ENCODE measurements around the gene PROC.

The PROC gene

GRCh38 chr2:127413782-127414637 lies 4.2 kb upstream of the PROC start:
- no peak for DNase-seq

DNA sequence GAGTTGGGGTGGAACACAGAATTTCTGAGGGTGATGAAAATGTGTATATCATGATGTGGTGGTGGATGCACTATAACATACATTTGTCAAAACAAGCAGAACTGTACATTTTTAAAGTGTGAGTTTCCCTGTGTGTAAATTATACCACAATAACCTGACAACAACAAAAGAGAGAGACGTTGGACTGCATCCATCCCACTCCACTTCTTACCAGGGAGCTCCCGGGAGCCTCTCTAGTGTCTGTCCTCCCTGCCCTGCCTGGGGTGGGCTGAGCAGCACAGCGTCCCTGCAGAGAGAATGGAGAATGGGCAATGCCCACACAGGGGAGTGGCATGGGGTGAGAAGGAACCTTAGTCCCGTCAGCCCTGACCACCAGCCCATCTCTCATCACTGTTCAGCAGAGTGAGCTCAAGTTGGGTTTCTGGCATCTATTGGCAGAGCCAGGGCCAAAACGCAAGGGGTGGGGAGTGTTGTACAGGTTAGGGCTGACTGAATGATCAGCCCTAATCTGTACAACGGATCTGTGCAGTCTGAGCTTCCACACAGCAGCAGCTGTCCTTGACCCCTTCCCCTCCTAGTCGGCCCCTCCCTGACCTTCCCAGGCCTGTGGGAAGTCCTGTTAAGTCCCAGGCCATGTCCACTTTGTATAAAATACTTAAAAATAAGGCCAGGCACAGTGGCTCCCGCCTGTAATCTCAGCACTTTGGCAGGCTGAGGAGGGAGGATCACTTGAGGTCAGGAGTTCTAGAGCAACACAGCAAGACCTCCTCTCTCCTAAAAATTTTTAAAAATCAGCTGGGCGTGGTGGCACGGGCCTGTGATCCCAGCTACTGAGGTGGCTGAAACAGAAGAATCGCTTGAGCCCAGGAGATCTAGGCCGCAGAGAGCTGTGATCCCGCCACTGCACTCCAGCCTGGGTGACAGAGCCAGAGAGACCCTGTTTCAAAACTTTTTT lies 3.3 kb upstream of the PROC start:
- DNase-seq: no peak

DNA sequence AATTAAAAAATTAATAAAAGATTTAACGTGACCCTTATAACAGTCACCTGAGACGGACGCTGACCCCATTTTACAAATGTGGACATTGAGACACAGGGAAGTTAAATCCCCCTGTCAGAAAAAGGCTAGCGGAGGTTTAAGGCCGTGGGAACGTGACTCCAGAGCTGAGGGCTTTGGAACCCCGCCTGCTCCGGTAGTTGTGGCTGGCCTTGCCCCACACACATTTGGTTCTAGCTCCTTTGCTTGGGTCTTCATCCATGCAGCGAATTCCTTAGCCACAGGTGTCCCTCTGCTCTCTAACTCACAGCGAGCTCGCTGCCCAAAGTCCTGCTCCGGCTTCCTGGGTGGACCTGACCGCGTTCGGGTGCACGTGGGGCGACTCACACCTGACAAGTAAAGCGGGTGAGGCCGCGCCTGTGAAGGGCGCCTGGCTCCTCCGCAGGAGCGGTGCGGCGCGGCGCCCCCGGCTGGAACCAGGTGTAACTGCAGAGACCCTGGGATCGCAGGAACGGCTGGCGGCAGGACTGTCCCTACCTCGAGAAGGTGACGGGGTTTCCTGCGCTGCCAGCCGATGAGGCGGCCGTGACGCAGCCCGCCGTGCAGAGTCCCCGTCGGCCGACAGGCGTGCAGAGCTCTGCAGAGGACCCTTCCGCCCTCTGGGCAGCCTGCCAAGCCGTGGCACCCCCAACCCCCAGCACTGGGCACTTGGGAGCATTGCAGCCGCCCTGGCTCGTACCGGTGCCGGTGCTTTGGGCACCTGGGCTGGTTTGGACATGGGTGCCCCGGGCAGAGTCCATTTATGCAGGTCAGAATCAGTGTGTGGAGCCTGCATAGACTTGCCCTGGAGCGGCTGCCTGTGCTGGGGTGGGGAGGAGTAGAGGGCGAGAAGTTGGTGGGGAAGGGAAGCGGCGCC lies 2.4 kb upstream of the PROC start:
- DNase-seq: peak in 24 of 51 donors; percentile 11 to 59 (median 30)

- no peak for DNase-seq
Measured at GRCh38 chr2:127416506-127417001, 1.7 kb upstream of the PROC start.

DNA sequence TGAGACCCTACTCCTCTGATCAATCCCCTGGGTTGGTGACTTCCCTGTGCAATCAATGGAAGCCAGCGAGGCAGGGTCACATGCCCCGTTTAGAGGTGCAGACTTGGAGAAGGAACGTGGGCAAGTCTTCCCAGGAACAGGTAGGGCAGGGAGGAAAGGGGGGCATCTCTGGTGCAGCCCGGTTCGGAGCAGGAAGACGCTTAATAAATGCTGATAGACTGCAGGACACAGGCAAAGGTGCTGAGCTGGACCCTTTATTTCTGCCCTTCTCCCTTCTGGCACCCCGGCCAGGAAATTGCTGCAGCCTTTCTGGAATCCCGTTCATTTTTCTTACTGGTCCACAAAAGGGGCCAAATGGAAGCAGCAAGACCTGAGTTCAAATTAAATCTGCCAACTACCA lies 821 bp upstream of the PROC start:
- no peak for DNase-seq

DNA sequence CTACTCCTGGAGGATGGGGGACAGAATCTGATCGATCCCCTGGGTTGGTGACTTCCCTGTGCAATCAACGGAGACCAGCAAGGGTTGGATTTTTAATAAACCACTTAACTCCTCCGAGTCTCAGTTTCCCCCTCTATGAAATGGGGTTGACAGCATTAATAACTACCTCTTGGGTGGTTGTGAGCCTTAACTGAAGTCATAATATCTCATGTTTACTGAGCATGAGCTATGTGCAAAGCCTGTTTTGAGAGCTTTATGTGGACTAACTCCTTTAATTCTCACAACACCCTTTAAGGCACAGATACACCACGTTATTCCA lies 844 bp downstream of the PROC start:
- DNase-seq: no peak

DNA sequence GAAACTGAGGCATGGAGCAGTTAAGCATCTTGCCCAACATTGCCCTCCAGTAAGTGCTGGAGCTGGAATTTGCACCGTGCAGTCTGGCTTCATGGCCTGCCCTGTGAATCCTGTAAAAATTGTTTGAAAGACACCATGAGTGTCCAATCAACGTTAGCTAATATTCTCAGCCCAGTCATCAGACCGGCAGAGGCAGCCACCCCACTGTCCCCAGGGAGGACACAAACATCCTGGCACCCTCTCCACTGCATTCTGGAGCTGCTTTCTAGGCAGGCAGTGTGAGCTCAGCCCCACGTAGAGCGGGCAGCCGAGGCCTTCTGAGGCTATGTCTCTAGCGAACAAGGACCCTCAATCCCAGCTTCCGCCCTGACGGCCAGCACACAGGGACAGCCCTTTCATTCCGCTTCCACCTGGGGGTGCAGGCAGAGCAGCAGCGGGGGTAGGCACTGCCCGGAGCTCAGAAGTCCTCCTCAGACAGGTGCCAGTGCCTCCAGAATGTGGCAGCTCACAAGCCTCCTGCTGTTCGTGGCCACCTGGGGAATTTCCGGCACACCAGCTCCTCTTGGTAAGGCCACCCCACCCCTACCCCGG lies 1.3 kb downstream of the PROC start:
- DNase-seq: no peak

- no peak for DNase-seq
Measured at GRCh38 chr2:127420039-127420864, 2.0 kb downstream of the PROC start.

- DNase-seq: no peak
Measured at GRCh38 chr2:127421116-127421800, 3.0 kb downstream of the PROC start.

- DNase-seq: no peak
Measured at GRCh38 chr2:127421871-127422558, 3.8 kb downstream of the PROC start.

DNA sequence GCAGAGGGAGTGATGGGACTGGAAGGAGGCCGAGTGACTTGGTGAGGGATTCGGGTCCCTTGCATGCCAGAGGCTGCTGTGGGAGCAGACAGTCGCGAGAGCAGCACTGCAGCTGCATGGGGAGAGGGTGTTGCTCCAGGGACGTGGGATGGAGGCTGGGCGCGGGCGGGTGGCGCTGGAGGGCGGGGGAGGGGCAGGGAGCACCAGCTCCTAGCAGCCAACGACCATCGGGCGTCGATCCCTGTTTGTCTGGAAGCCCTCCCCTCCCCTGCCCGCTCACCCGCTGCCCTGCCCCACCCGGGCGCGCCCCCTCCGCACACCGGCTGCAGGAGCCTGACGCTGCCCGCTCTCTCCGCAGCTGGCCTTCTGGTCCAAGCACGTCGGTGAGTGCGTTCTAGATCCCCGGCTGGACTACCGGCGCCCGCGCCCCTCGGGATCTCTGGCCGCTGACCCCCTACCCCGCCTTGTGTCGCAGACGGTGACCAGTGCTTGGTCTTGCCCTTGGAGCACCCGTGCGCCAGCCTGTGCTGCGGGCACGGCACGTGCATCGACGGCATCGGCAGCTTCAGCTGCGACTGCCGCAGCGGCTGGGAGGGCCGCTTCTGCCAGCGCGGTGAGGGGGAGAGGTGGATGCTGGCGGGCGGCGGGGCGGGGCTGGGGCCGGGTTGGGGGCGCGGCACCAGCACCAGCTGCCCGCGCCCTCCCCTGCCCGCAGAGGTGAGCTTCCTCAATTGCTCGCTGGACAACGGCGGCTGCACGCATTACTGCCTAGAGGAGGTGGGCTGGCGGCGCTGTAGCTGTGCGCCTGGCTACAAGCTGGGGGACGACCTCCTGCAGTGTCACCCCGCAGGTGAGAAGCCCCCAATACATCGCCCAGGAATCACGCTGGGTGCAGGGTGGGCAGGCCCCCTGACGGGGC lies 4.6 kb downstream of the PROC start:
- no peak for DNase-seq

GRCh38 chr2:127423478-127423843 lies 5.2 kb downstream of the PROC start:
- no peak for DNase-seq

DNA sequence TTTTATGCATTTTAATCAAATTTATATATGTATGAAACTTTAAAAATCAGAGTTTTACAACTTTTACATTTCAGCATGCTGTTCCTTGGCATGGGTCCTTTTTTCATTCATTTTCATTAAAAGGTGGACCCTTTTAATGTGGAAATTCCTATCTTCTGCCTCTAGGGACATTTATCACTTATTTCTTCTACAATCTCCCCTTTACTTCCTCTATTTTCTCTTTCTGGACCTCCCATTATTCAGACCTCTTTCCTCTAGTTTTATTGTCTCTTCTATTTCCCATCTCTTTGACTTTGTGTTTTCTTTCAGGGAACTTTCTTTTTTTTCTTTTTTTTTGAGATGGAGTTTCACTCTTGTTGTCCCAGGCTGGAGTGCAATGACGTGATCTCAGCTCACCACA lies 5.7 kb downstream of the PROC start:
- no peak for DNase-seq

- DNase-seq: no peak
Measured at GRCh38 chr2:127424598-127425520, 6.6 kb downstream of the PROC start.

DNA sequence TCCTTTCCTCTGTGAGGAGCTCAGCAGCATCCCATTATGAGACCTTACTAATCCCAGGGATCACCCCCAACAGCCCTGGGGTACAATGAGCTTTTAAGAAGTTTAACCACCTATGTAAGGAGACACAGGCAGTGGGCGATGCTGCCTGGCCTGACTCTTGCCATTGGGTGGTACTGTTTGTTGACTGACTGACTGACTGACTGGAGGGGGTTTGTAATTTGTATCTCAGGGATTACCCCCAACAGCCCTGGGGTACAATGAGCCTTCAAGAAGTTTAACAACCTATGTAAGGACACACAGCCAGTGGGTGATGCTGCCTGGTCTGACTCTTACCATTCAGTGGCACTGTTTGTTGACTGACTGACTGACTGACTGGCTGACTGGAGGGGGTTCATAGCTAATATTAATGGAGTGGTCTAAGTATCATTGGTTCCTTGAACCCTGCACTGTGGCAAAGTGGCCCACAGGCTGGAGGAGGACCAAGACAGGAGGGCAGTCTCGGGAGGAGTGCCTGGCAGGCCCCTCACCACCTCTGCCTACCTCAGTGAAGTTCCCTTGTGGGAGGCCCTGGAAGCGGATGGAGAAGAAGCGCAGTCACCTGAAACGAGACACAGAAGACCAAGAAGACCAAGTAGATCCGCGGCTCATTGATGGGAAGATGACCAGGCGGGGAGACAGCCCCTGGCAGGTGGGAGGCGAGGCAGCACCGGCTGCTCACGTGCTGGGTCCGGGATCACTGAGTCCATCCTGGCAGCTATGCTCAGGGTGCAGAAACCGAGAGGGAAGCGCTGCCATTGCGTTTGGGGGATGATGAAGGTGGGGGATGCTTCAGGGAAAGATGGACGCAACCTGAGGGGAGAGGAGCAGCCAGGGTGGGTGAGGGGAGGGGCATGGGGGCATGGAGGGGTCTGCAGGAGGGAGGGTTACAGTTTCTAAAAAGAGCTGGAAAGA lies 7.6 kb downstream of the PROC start:
- no peak for DNase-seq
